MM.1S (cell line): Measurements from ENCODE around the gene CLIC5.

Experiments
- EZH2 ChIP-seq: fragments of 300-600 bp; sonication (generic); optimal IDR thresholded peaks from 2 replicates; pipeline ENCODE3; 2017; ENCODE audit warnings: low read depth, mild to moderate bottlenecking, antibody characterized with exemption, low read length, mixed read lengths
- TF ChIP-seq, protein P1 (sequence below): fragments of 300-600 bp; sonication (generic); IDR thresholded peaks from 2 replicates; pipeline ENCODE4 v1.5.1; 2016; ENCODE audit warnings: antibody characterized with exemption, low read length, mixed read lengths

DNA sequence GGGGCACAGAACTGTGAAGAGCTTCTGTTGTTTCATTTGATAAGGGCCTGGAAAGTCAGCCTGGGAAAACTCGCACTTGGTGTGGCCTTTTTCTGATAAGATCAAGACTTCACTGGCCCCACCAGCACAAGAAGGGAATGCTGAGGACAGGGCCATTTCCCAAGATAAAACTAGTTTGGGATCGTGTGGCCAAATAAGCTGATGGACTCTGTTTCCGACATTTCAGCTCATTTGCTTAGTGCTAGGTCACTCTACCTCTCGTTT is 116.0 kb downstream of the CLIC5 start:
- TF ChIP-seq, protein P1, sequence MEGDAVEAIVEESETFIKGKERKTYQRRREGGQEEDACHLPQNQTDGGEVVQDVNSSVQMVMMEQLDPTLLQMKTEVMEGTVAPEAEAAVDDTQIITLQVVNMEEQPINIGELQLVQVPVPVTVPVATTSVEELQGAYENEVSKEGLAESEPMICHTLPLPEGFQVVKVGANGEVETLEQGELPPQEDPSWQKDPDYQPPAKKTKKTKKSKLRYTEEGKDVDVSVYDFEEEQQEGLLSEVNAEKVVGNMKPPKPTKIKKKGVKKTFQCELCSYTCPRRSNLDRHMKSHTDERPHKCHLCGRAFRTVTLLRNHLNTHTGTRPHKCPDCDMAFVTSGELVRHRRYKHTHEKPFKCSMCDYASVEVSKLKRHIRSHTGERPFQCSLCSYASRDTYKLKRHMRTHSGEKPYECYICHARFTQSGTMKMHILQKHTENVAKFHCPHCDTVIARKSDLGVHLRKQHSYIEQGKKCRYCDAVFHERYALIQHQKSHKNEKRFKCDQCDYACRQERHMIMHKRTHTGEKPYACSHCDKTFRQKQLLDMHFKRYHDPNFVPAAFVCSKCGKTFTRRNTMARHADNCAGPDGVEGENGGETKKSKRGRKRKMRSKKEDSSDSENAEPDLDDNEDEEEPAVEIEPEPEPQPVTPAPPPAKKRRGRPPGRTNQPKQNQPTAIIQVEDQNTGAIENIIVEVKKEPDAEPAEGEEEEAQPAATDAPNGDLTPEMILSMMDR: no peak
- TF ChIP-seq EZH2: no peak
